Panc1 (cell line): ENCODE data around the gene RIMKLB. TPM values are rescaled to one million over a fixed set of nuclear protein-coding genes. Genes with fewer than 3 reads are reported as not detected.
"Not testable (repeated sequence)": the region's sequence is repeated elsewhere in the genome, so short reads cannot be mapped to it uniquely, and the experiment has no call there.

ENCODE experiments used
- ATAC-seq: fragments of 200-7000 bp; cut with Tn5 transposase; 2 replicates; pipeline ENCODE4 v1.9.1; 2020; ENCODE audit warnings: mild to moderate bottlenecking, moderate library complexity
- BruUV-seq: library from RNA; stranded (reverse); fragments of 400-500 nt; replicated peaks from 2 replicates; lab custom pipeline; 2021; lab: Mats Ljungman, UMichigan
- CTCF ChIA-PET: fragments of 300-600 bp; sonication (Branson Sonifier 250); formaldehyde crosslinking; loops from one replicate; lab custom pipeline; 2022; ENCODE audit warnings: antibody characterized with exemption; lab: Charles Lee
- POLR2A ChIA-PET: fragments of 300-600 bp; sonication (Branson Sonifier 250); formaldehyde crosslinking; loops from one replicate; lab custom pipeline; 2022; ENCODE audit warnings: antibody characterized with exemption; lab: Charles Lee
- DNase-seq: peaks from one replicate; pipeline ENCODE4 v3.0.0-alpha.2; 2010; ENCODE audit warnings: low read depth, low spot score
- H3K27ac ChIP-seq: 2 replicates; pipeline ENCODE4 v1.5.1; 2011; ENCODE audit warnings: mild to moderate bottlenecking, low read length, inconsistent platforms
- H3K27me3 ChIP-seq: fragments of 200-500 bp; sonication (Bioruptor generic); 2 replicates; pipeline ENCODE4 v1.6.0; 2014; ENCODE audit warnings: low read length, inconsistent platforms; ENCODE audit not compliant: control insufficient read depth, insufficient read depth
- H3K36me3 ChIP-seq: fragments of 200-500 bp; sonication (Bioruptor generic); 2 replicates; pipeline ENCODE4 v1.5.1; 2014; ENCODE audit warnings: inconsistent platforms, mild to moderate bottlenecking, low read length, moderate library complexity; ENCODE audit not compliant: control insufficient read depth, insufficient read depth
- H3K4me1 ChIP-seq: 2 replicates; pipeline ENCODE4 v1.5.1; 2011; ENCODE audit warnings: inconsistent platforms, mild to moderate bottlenecking, low read length, moderate library complexity; ENCODE audit not compliant: control insufficient read depth, insufficient read depth
- H3K4me3 ChIP-seq, 2 experiments: 2 replicates each; pipeline ENCODE4 v1.5.1; 2011 to 2012; ENCODE audit warnings: low read depth in 2 of 2, low read length in 2 of 2, mild to moderate bottlenecking in 2 of 2, inconsistent platforms in 1 of 2, moderate library complexity in 1 of 2
- H3K9me3 ChIP-seq: fragments of 200-500 bp; sonication (Bioruptor generic); 2 replicates; pipeline ENCODE4 v1.5.1; 2014; ENCODE audit warnings: low read depth, mild to moderate bottlenecking, inconsistent platforms, low read length, moderate library complexity; ENCODE audit not compliant: control insufficient read depth, insufficient read depth
- POLR2AphosphoS5 ChIP-seq: IDR thresholded peaks from 2 replicates; pipeline ENCODE4 v1.6.1; 2012; ENCODE audit warnings: mild to moderate bottlenecking, low read depth, low read length, moderate library complexity
- SIN3A ChIP-seq: IDR thresholded peaks from 2 replicates; pipeline ENCODE4 v1.6.1; 2012; ENCODE audit warnings: low read depth, mild to moderate bottlenecking, low read length, moderate library complexity, borderline replicate concordance; ENCODE audit not compliant: insufficient read depth
- TCF7L2 ChIP-seq: IDR thresholded peaks from 2 replicates; pipeline ENCODE4 v1.6.1; 2011; ENCODE audit warnings: mild to moderate bottlenecking, low read depth, low read length, inconsistent platforms
- in situ Hi-C: cut with HindIII; loops from 2 replicates; pipeline ENCODE4 v1.10.0; 2016; ENCODE audit warnings: low sequenced_read_pairs, low pct_unique_long_range_greater_than_20kb
- intact Hi-C: fragments of 100-400 bp; cut with micrococcal nuclease; formaldehyde crosslinking; loops from one replicate; pipeline ENCODE4 v1.10.0; 2022; ENCODE audit not compliant: unreplicated experiment
- total RNA-seq: library from RNA; stranded (reverse); gene quantifications from one replicate; pipeline ENCODE4 v1.2.1, GENCODE V29; 2021; ENCODE audit not compliant: unreplicated experiment
- TF ChIP-seq, protein P1 (sequence below), 2 experiments: IDR thresholded peaks; 2 replicates each; pipeline ENCODE4 v1.6.1; 2011 to 2012; ENCODE audit warnings: low read depth in 2 of 2, control low read depth in 1 of 2, low read length in 1 of 2, mild to moderate bottlenecking in 1 of 2, moderate library complexity in 1 of 2; ENCODE audit not compliant: insufficient read depth in 1 of 2
- TF ChIP-seq, protein P2 (sequence below): fragments of 450-650 bp; IDR thresholded peaks from 2 replicates; pipeline ENCODE4 v1.5.1; 2017; ENCODE audit warnings: mild to moderate bottlenecking

RIMKLB gene
- total RNA-seq, 1 experiment from 2014 or later = 17.1 TPM

DNA sequence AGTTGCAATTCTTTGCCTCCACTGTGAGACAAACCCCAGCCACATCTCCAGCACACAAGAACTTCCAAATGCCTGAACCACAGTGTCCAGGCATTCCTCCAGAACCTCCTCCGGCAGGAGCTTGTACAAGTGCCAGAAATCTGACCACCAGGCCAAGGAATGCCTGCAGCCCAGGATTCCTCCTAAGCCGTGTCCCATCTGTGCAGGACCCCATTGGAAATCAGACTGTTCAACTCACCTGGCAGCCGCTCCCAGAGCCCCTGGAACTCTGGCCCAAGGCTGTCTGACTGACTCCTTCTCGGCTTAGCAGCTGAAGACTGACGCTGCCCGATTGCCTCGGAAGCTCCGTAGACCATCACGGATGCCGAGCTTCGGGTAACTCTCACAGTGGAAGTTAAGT, 109.3 kb downstream of the RIMKLB start:
- BruUV-seq, in situ Hi-C loops: not testable (repeated sequence)

DNA sequence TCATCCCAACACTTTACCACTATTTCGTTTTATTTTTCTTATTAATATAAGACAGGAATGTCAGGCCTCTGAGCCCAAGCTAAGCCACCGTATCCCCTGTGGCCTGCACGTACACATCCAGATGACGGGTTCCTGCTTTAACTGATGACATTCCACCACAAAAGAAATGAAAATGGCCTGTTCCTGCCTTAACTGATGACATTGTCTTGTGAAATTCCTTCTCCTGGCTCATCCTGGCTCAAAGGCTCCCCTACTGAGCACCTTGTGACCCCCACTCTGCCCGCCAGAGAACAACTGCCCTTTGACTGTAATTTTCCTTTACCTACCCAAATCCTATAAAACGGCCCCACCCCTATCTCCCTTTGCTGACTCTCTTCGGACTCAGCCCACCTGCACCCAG, 112.3 kb downstream of the RIMKLB start:
- H3K4me3 ChIP-seq, intact Hi-C loops, POLR2A ChIA-PET, ATAC-seq, H3K27ac ChIP-seq, H3K36me3 ChIP-seq, BruUV-seq, CTCF ChIA-PET, DNase-seq, H3K4me1 ChIP-seq, in situ Hi-C loops, H3K9me3 ChIP-seq, H3K27me3 ChIP-seq: not testable (repeated sequence)

More for the DNA sequence above, 109.3 kb downstream of the RIMKLB start:
- H3K27ac ChIP-seq, H3K4me3 ChIP-seq, POLR2A ChIA-PET, DNase-seq, H3K27me3 ChIP-seq, ATAC-seq, H3K36me3 ChIP-seq, H3K9me3 ChIP-seq, intact Hi-C loops, CTCF ChIA-PET, H3K4me1 ChIP-seq: not testable (repeated sequence)

DNA sequence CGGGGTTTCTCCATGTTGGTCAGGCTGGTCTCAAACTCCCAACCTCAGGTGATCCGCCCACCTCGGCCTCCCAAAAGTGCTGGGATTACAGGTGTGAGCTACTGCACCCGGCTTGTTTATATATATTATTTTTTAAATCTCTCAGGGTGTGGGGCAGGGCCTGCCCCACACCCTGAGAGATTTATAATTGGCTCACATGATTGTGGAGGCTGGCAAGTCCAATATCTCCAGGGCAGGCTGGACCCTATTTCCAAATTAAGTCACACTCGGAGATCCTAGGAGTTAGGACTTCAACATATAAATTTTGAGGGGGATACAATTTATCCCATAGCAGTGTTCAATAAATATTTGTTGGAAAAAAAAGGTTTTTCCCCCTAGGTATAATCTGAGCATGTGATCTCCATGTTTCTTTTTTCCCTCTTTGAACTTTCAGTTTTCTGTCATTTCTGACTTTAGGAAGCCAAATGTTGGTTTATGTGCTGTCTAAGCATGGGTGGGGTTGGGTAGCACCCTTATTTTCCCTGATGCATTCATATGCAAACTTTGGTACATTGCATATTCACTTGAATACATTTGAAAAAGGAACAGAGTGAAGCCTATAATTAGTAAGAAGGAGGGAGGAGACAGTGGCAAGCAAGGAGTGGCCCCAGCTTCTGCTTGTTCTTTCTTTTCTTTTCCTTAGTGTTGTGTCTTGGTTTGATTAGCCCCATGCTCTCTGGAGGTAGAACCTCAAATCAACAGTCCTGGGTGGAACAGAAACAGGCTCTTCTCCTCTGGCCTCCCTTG, 116.0 kb downstream of the RIMKLB start:
- no TSS peak for BruUV-seq
- Histone ChIP-seq H3K36me3 (no peaks in the 10 kb centered on the region; the same call in 1 of the 2 replicates), H3K4me3 (no peak overlapping the region), H3K27me3 (no peaks in the 10 kb centered on the region), H3K4me1 (no peaks in the 10 kb centered on the region), H3K9me3 (no peaks in the 10 kb centered on the region), H3K27ac (no peak overlapping the region)
- intact Hi-C loops = no loop called here
- TF ChIP-seq POLR2AphosphoS5 (no peak), TCF7L2 (no peak), SIN3A (no peak)
- TF ChIP-seq, protein P1, sequence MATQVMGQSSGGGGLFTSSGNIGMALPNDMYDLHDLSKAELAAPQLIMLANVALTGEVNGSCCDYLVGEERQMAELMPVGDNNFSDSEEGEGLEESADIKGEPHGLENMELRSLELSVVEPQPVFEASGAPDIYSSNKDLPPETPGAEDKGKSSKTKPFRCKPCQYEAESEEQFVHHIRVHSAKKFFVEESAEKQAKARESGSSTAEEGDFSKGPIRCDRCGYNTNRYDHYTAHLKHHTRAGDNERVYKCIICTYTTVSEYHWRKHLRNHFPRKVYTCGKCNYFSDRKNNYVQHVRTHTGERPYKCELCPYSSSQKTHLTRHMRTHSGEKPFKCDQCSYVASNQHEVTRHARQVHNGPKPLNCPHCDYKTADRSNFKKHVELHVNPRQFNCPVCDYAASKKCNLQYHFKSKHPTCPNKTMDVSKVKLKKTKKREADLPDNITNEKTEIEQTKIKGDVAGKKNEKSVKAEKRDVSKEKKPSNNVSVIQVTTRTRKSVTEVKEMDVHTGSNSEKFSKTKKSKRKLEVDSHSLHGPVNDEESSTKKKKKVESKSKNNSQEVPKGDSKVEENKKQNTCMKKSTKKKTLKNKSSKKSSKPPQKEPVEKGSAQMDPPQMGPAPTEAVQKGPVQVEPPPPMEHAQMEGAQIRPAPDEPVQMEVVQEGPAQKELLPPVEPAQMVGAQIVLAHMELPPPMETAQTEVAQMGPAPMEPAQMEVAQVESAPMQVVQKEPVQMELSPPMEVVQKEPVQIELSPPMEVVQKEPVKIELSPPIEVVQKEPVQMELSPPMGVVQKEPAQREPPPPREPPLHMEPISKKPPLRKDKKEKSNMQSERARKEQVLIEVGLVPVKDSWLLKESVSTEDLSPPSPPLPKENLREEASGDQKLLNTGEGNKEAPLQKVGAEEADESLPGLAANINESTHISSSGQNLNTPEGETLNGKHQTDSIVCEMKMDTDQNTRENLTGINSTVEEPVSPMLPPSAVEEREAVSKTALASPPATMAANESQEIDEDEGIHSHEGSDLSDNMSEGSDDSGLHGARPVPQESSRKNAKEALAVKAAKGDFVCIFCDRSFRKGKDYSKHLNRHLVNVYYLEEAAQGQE (IDR thresholded peaks at IDR 0.05; ENCODE audit: insufficient read depth in 1 of 2, low read depth in 2 of 2, low read length in 1 of 2) = no peak
- TF ChIP-seq, protein P2, sequence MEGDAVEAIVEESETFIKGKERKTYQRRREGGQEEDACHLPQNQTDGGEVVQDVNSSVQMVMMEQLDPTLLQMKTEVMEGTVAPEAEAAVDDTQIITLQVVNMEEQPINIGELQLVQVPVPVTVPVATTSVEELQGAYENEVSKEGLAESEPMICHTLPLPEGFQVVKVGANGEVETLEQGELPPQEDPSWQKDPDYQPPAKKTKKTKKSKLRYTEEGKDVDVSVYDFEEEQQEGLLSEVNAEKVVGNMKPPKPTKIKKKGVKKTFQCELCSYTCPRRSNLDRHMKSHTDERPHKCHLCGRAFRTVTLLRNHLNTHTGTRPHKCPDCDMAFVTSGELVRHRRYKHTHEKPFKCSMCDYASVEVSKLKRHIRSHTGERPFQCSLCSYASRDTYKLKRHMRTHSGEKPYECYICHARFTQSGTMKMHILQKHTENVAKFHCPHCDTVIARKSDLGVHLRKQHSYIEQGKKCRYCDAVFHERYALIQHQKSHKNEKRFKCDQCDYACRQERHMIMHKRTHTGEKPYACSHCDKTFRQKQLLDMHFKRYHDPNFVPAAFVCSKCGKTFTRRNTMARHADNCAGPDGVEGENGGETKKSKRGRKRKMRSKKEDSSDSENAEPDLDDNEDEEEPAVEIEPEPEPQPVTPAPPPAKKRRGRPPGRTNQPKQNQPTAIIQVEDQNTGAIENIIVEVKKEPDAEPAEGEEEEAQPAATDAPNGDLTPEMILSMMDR = no peak
- ChIA-PET CTCF (no interaction called here), POLR2A (no interaction called here)
- DNase-seq (no peak), ATAC-seq (no peak)
- in situ Hi-C loops = no loop called here
